Karpas-422 (cell line): ENCODE data around the gene STK24. TPM values are rescaled to one million over a fixed set of nuclear protein-coding genes. Genes with fewer than 3 reads are reported as not detected.
A peak's percentile ranks its signal among the peaks of the same experiment; 100 is the strongest.

Experiments
- DNase-seq: peaks from one replicate; pipeline ENCODE4 v3.0.0-alpha.2; 2015
- H2AFZ ChIP-seq: fragments of 200-600 bp; sonication (generic); 2 replicates; pipeline ENCODE4 v1.6.1; 2014; ENCODE audit warnings: antibody characterized with exemption, low read length, mixed read lengths
- H3K27ac ChIP-seq: fragments of 200-600 bp; sonication (generic); 2 replicates; pipeline ENCODE4 v1.5.1; 2014; ENCODE audit warnings: mild to moderate bottlenecking, low read length, moderate library complexity
- H3K27me3 ChIP-seq: fragments of 200-600 bp; sonication (generic); 2 replicates; pipeline ENCODE4 v1.6.1; 2014; ENCODE audit warnings: low read length, mixed read lengths
- H3K36me3 ChIP-seq: fragments of 200-600 bp; sonication (generic); 2 replicates; pipeline ENCODE4 v1.6.1; 2014; ENCODE audit warnings: low read length, mixed read lengths; ENCODE audit not compliant: insufficient read depth
- H3K4me1 ChIP-seq: fragments of 200-600 bp; sonication (generic); 2 replicates; pipeline ENCODE4 v1.6.1; 2014; ENCODE audit warnings: mild to moderate bottlenecking, low read length, mixed read lengths
- H3K4me2 ChIP-seq: fragments of 200-600 bp; sonication (generic); 2 replicates; pipeline ENCODE4 v1.6.1; 2014; ENCODE audit warnings: low read length, low read depth, mild to moderate bottlenecking; ENCODE audit not compliant: poor library complexity, severe bottlenecking
- H3K4me3 ChIP-seq: fragments of 200-600 bp; sonication (generic); 2 replicates; pipeline ENCODE4 v1.5.1; 2014; ENCODE audit warnings: mild to moderate bottlenecking, antibody characterized with exemption, low read length, mixed read lengths
- H3K79me2 ChIP-seq: fragments of 200-600 bp; sonication (generic); 2 replicates; pipeline ENCODE4 v1.6.1; 2014; ENCODE audit warnings: mild to moderate bottlenecking, low read length, mixed read lengths
- H3K9ac ChIP-seq: fragments of 200-600 bp; sonication (generic); 2 replicates; pipeline ENCODE4 v1.6.0; 2014; ENCODE audit warnings: low read length
- H3K9me2 ChIP-seq: fragments of 200-600 bp; sonication (generic), shearing (Covaris generic); replicated peaks from 2 replicates; pipeline ENCODE4 v1.6.0; 2014; ENCODE audit warnings: mild to moderate bottlenecking, low read length, moderate library complexity; ENCODE audit not compliant: insufficient read depth
- H3K9me3 ChIP-seq: fragments of 300-700, 200-600 bp; sonication (generic); 2 replicates; pipeline ENCODE4 v1.6.1; 2014; ENCODE audit warnings: low read length, mixed read lengths
- H4K20me1 ChIP-seq: fragments of 200-600 bp; sonication (generic); 2 replicates; pipeline ENCODE4 v1.6.1; 2014; ENCODE audit warnings: mild to moderate bottlenecking, antibody characterized with exemption, low read length, low read depth; ENCODE audit not compliant: insufficient read depth
- total RNA-seq: library from RNA; depleted of rRNA; stranded (reverse); fragments of >200 nt; shearing (Covaris generic); gene quantifications from 2 replicates; pipeline ENCODE4 v1.2.3, GENCODE V29; 2014; ENCODE audit warnings: low replicate concordance

STK24 gene
- total RNA-seq, 1 experiment from 2014 or later, result 107 TPM

GRCh38 chr13:98513837-98514236 is 63.1 kb downstream of the STK24 start:
- Histone ChIP-seq H3K4me3 (no peak overlapping the region), H3K27me3 (no peaks in the 10 kb centered on the region), H4K20me1 (peaks cover 25% of the 10 kb centered on the region), H3K4me1 (peaks cover 66% of the 10 kb centered on the region), H3K9ac (no peak overlapping the region), H3K4me2 (no peak overlapping the region), H3K79me2 (peaks cover 100% of the 10 kb centered on the region), H3K9me3 (no peaks in the 10 kb centered on the region), H3K36me3 (no peaks in the 10 kb centered on the region; the same call in 1 of the 2 replicates), H3K9me2 (no peaks in the 10 kb centered on the region), H2AFZ (no peak overlapping the region), H3K27ac (no peak overlapping the region)
- no peak for DNase-seq

GRCh38 chr13:98512774-98513665 is 63.9 kb downstream of the STK24 start:
- no peak overlapping the region for H3K9ac ChIP-seq
- H2AFZ ChIP-seq, result no peak overlapping the region
- no peaks in the 10 kb centered on the region for H3K9me3 ChIP-seq
- peaks cover 74% of the 10 kb centered on the region for H3K4me1 ChIP-seq
- no peak overlapping the region for H3K4me2 ChIP-seq
- no peaks in the 10 kb centered on the region; the same call in 1 of the 2 replicates for H3K36me3 ChIP-seq
- DNase-seq, result no peak
- no peak overlapping the region for H3K27ac ChIP-seq
- no peaks in the 10 kb centered on the region for H3K9me2 ChIP-seq
- no peaks in the 10 kb centered on the region for H3K27me3 ChIP-seq
- H3K4me3 ChIP-seq, result no peak overlapping the region
- peaks cover 23% of the 10 kb centered on the region for H4K20me1 ChIP-seq
- peaks cover 100% of the 10 kb centered on the region for H3K79me2 ChIP-seq

- Histone ChIP-seq H3K36me3 (no peaks in the 10 kb centered on the region), H3K9me3 (no peaks in the 10 kb centered on the region), H3K4me3 (no peak overlapping the region), H3K79me2 (peaks cover 100% of the 10 kb centered on the region), H3K4me2 (no peak overlapping the region), H2AFZ (no peak overlapping the region), H3K9me2 (no peaks in the 10 kb centered on the region), H4K20me1 (peaks cover 36% of the 10 kb centered on the region), H3K27me3 (no peaks in the 10 kb centered on the region), H3K4me1 (peaks cover 72% of the 10 kb centered on the region), H3K9ac (no peak overlapping the region), H3K27ac (no peak overlapping the region)
- no peak for DNase-seq
Observed at GRCh38 chr13:98511435-98511834, 65.5 kb downstream of the STK24 start.

GRCh38 chr13:98510156-98510509 is 66.8 kb downstream of the STK24 start:
- Histone ChIP-seq H3K4me2 (no peak overlapping the region), H3K9me3 (no peaks in the 10 kb centered on the region), H3K27me3 (no peaks in the 10 kb centered on the region), H3K79me2 (peaks cover 100% of the 10 kb centered on the region), H4K20me1 (peaks cover 48% of the 10 kb centered on the region), H2AFZ (no peak overlapping the region), H3K4me3 (no peak overlapping the region), H3K4me1 (peaks cover 72% of the 10 kb centered on the region), H3K9ac (no peak overlapping the region), H3K36me3 (no peaks in the 10 kb centered on the region), H3K9me2 (no peaks in the 10 kb centered on the region), H3K27ac (no peak overlapping the region)
- no peak for DNase-seq

- H3K9ac ChIP-seq, result no peak overlapping the region
- H3K4me3 ChIP-seq, result no peak overlapping the region
- peaks cover 50% of the 10 kb centered on the region for H4K20me1 ChIP-seq
- no peak overlapping the region for H2AFZ ChIP-seq
- peaks cover 100% of the 10 kb centered on the region for H3K79me2 ChIP-seq
- no peak overlapping the region for H3K27ac ChIP-seq
- peaks cover 66% of the 10 kb centered on the region for H3K4me1 ChIP-seq
- H3K36me3 ChIP-seq, result no peaks in the 10 kb centered on the region
- no peaks in the 10 kb centered on the region for H3K27me3 ChIP-seq
- H3K4me2 ChIP-seq, result no peak overlapping the region
- no peaks in the 10 kb centered on the region for H3K9me3 ChIP-seq
- H3K9me2 ChIP-seq, result no peaks in the 10 kb centered on the region
- DNase-seq, result peak; percentile 47
Observed at GRCh38 chr13:98509271-98510155, 67.4 kb downstream of the STK24 start.

- peaks cover 100% of the 10 kb centered on the region for H3K79me2 ChIP-seq
- H3K9ac ChIP-seq, result no peak overlapping the region
- H2AFZ ChIP-seq, result no peak overlapping the region
- DNase-seq, result no peak
- H3K4me1 ChIP-seq, result peaks cover 58% of the 10 kb centered on the region
- H3K9me2 ChIP-seq, result no peaks in the 10 kb centered on the region
- H3K27me3 ChIP-seq, result no peaks in the 10 kb centered on the region
- peaks cover 48% of the 10 kb centered on the region for H4K20me1 ChIP-seq
- H3K4me3 ChIP-seq, result no peak overlapping the region
- H3K36me3 ChIP-seq, result no peaks in the 10 kb centered on the region
- H3K27ac ChIP-seq, result no peak overlapping the region
- no peaks in the 10 kb centered on the region for H3K9me3 ChIP-seq
- no peak overlapping the region for H3K4me2 ChIP-seq
Observed at GRCh38 chr13:98508685-98509084, 68.2 kb downstream of the STK24 start.

- Histone ChIP-seq H3K4me3 (no peak overlapping the region), H3K4me2 (no peak overlapping the region), H3K27ac (no peak overlapping the region), H3K4me1 (peaks cover 54% of the 10 kb centered on the region), H3K36me3 (no peaks in the 10 kb centered on the region), H3K9me2 (no peaks in the 10 kb centered on the region), H3K9ac (no peak overlapping the region), H4K20me1 (peaks cover 46% of the 10 kb centered on the region), H3K27me3 (no peaks in the 10 kb centered on the region), H2AFZ (no peak overlapping the region), H3K9me3 (no peaks in the 10 kb centered on the region), H3K79me2 (peaks cover 100% of the 10 kb centered on the region)
- no peak for DNase-seq
Observed at GRCh38 chr13:98508280-98508679, 68.6 kb downstream of the STK24 start.

- Histone ChIP-seq H3K4me3 (no peak overlapping the region), H3K9me3 (no peaks in the 10 kb centered on the region), H2AFZ (no peak overlapping the region), H3K4me2 (no peak overlapping the region), H3K27me3 (no peaks in the 10 kb centered on the region), H3K36me3 (no peaks in the 10 kb centered on the region), H3K9me2 (no peaks in the 10 kb centered on the region), H3K79me2 (peaks cover 100% of the 10 kb centered on the region), H3K9ac (no peak overlapping the region), H3K4me1 (peaks cover 48% of the 10 kb centered on the region), H4K20me1 (peaks cover 46% of the 10 kb centered on the region), H3K27ac (no peak overlapping the region)
- no peak for DNase-seq
Observed at GRCh38 chr13:98507282-98507797, 69.6 kb downstream of the STK24 start.
